GM12874 (cell line): ENCODE measurements around the gene TTC34.

Experiments
- TF ChIP-seq, protein P1 (sequence below): IDR thresholded peaks from 2 replicates; pipeline ENCODE4 v1.5.1; 2011; ENCODE audit warnings: low read depth, mild to moderate bottlenecking, control low read depth, low read length, moderate library complexity; ENCODE audit not compliant: insufficient read depth

The TTC34 gene

GRCh38 chr1:2812939-2813653, 11.6 kb upstream of the TTC34 start:
- TF ChIP-seq, protein P1, sequence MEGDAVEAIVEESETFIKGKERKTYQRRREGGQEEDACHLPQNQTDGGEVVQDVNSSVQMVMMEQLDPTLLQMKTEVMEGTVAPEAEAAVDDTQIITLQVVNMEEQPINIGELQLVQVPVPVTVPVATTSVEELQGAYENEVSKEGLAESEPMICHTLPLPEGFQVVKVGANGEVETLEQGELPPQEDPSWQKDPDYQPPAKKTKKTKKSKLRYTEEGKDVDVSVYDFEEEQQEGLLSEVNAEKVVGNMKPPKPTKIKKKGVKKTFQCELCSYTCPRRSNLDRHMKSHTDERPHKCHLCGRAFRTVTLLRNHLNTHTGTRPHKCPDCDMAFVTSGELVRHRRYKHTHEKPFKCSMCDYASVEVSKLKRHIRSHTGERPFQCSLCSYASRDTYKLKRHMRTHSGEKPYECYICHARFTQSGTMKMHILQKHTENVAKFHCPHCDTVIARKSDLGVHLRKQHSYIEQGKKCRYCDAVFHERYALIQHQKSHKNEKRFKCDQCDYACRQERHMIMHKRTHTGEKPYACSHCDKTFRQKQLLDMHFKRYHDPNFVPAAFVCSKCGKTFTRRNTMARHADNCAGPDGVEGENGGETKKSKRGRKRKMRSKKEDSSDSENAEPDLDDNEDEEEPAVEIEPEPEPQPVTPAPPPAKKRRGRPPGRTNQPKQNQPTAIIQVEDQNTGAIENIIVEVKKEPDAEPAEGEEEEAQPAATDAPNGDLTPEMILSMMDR, result no peak

- TF ChIP-seq, protein P1, result no peak
Observed at GRCh38 chr1:2812136-2812535, 10.6 kb upstream of the TTC34 start.

DNA sequence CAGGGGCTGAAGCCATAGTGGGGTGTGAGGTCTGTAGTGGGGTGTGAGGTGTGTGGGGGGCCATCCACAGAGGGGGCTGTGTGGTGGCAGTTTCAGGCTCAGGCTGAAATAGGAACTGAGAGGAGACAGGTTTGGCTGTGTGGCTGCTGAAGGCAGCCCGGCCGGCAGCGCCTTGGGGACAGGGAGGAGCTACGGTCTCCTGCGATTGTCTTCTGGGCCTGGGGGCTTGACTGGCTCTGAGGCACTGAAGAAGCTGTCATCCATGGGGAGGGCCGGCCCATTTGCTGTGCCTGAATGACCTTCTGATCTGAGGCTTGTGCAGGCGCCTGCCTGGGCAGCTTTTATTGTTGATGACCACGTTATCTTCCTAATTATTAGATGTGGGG, 10.0 kb upstream of the TTC34 start:
- TF ChIP-seq, protein P1, result no peak

- TF ChIP-seq, protein P1, result no peak
Observed at GRCh38 chr1:2810899-2811532, 9.5 kb upstream of the TTC34 start.

DNA sequence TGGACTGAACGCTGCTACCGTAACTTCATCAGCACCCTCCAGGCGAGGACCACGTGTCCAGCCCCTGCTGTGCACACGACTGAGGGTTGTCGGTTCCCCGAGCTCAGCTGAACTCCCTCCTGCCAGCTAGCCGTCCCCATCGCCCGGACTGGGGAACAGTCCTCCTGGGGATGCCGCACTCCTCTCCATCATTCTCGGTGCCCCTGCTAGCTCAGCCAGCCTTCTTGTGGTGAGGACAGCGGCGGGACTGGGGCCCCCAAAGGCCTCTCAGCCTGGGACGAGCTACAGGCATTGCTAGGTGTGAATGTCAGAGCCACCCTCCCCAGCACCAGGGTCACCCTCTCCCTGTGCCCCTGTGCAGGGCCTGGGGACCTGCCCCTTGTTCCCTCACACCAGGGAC, 8.8 kb upstream of the TTC34 start:
- TF ChIP-seq, protein P1, result no peak

DNA sequence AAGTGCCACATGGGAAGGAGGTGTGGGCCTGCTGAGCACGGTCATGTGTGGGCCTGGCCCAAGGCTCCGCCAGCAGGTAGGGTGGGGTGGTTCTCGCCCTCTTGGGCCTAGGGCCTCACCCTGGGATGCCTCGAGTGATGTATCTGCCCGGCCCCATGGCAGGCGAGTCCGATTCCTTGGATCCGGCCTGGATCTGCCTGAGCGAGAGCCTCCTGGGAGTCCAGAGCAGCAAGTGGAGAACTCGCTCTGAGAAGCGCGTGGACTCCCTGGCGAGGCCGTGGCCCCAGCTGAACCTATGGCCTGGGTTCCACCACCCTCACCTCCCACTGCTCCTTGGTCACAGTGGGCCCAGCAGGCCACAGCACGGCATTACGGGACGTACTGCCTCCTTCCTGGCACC, 8.2 kb upstream of the TTC34 start:
- TF ChIP-seq, protein P1, result no peak

- TF ChIP-seq, protein P1, result no peak
Observed at GRCh38 chr1:2808831-2809605, 7.5 kb upstream of the TTC34 start.
